IPS-15b (cell line): Measurements from ENCODE around the gene WIPI1.
"Not testable (repeated sequence)": the region's sequence is repeated elsewhere in the genome, so short reads cannot be mapped to it uniquely, and the experiment has no call there.

Experiments
- H3K27me3 ChIP-seq: one replicate; pipeline ENCODE4 v1.6.1; 2013; ENCODE audit warnings: low read length; ENCODE audit not compliant: control insufficient read depth, insufficient read depth
- H3K36me3 ChIP-seq: one replicate; pipeline ENCODE4 v1.6.1; 2013; ENCODE audit warnings: low read length; ENCODE audit not compliant: control insufficient read depth, insufficient read depth
- H3K4me1 ChIP-seq: one replicate; pipeline ENCODE4 v1.6.1; 2013; ENCODE audit warnings: mild to moderate bottlenecking, low read length; ENCODE audit not compliant: control insufficient read depth, insufficient read depth
- H3K4me3 ChIP-seq: one replicate; pipeline ENCODE4 v1.5.1; 2013; ENCODE audit warnings: low read depth, low read length
- H3K9ac ChIP-seq: one replicate; pipeline ENCODE4 v1.6.1; 2013; ENCODE audit warnings: low read depth, mild to moderate bottlenecking, low read length
- H3K9me3 ChIP-seq: one replicate; pipeline ENCODE4 v1.6.1; 2013; ENCODE audit warnings: mild to moderate bottlenecking, low read length; ENCODE audit not compliant: control insufficient read depth, insufficient read depth

The WIPI1 gene

GRCh38 chr17:68457168-68457538 lies at the start of gene WIPI1:
Gene WIPI1, minus strand, starts transcription at chr17:68457496. Its CDS starts 75 bp downstream, at chr17:68457421.
- Histone ChIP-seq H3K27me3 (peaks cover 17% of the 10 kb centered on the region), H3K4me3 (peak within 1 kb of the TSS; percentile 57), H3K9me3 (no peaks in the 10 kb centered on the region), H3K4me1 (peaks cover 8% of the 10 kb centered on the region), H3K9ac (peak within 1 kb of the TSS; percentile 51), H3K36me3 (no peaks in the 10 kb centered on the region)

GRCh38 chr17:68505951-68506350 lies 48.7 kb upstream of the WIPI1 start:
- Histone ChIP-seq H3K4me1 (no peaks in the 10 kb centered on the region), H3K4me3 (no peak overlapping the region), H3K36me3 (no peaks in the 10 kb centered on the region), H3K27me3 (no peaks in the 10 kb centered on the region), H3K9ac (no peak overlapping the region), H3K9me3 (no peaks in the 10 kb centered on the region)

GRCh38 chr17:68501074-68501473 lies 43.8 kb upstream of the WIPI1 start:
- H3K9me3 ChIP-seq, result no peaks in the 10 kb centered on the region
- no peaks in the 10 kb centered on the region for H3K36me3 ChIP-seq
- no peak overlapping the region for H3K4me3 ChIP-seq
- no peaks in the 10 kb centered on the region for H3K4me1 ChIP-seq
- H3K27me3 ChIP-seq, result no peaks in the 10 kb centered on the region
- H3K9ac ChIP-seq, result no peak overlapping the region

GRCh38 chr17:68499587-68499986 lies 42.3 kb upstream of the WIPI1 start:
- H3K9me3 ChIP-seq, result no peaks in the 10 kb centered on the region
- H3K9ac ChIP-seq, result no peak overlapping the region
- H3K4me1 ChIP-seq, result no peaks in the 10 kb centered on the region
- H3K4me3 ChIP-seq, result no peak overlapping the region
- H3K36me3 ChIP-seq, result no peaks in the 10 kb centered on the region
- H3K27me3 ChIP-seq, result no peaks in the 10 kb centered on the region

GRCh38 chr17:68498479-68499326 lies 41.4 kb upstream of the WIPI1 start:
- Histone ChIP-seq H3K9me3 (no peaks in the 10 kb centered on the region), H3K4me3 (no peak overlapping the region), H3K9ac (no peak overlapping the region), H3K27me3 (no peaks in the 10 kb centered on the region), H3K36me3 (no peaks in the 10 kb centered on the region), H3K4me1 (no peaks in the 10 kb centered on the region)

GRCh38 chr17:68497885-68498319 lies 40.6 kb upstream of the WIPI1 start:
- H3K9me3 ChIP-seq, result no peaks in the 10 kb centered on the region
- H3K27me3 ChIP-seq, result no peaks in the 10 kb centered on the region
- no peak overlapping the region for H3K9ac ChIP-seq
- no peaks in the 10 kb centered on the region for H3K36me3 ChIP-seq
- H3K4me3 ChIP-seq, result no peak overlapping the region
- no peaks in the 10 kb centered on the region for H3K4me1 ChIP-seq

- no peaks in the 10 kb centered on the region for H3K4me1 ChIP-seq
Observed at GRCh38 chr17:68495081-68495480, 37.8 kb upstream of the WIPI1 start.

GRCh38 chr17:68492394-68493054 lies 35.2 kb upstream of the WIPI1 start:
- not testable (repeated sequence) for H3K4me3 ChIP-seq, H3K4me1 ChIP-seq, H3K36me3 ChIP-seq, H3K27me3 ChIP-seq, H3K9ac ChIP-seq, H3K9me3 ChIP-seq

More at GRCh38 chr17:68495081-68495480, 37.8 kb upstream of the WIPI1 start:
- Histone ChIP-seq H3K4me3 (no peak overlapping the region), H3K9ac (no peak overlapping the region), H3K9me3 (no peaks in the 10 kb centered on the region), H3K36me3 (no peaks in the 10 kb centered on the region), H3K27me3 (no peaks in the 10 kb centered on the region)

GRCh38 chr17:68491381-68492231 lies 34.3 kb upstream of the WIPI1 start:
- no peak overlapping the region for H3K4me3 ChIP-seq
- H3K27me3 ChIP-seq, result no peaks in the 10 kb centered on the region
- H3K4me1 ChIP-seq, result no peaks in the 10 kb centered on the region
- no peaks in the 10 kb centered on the region for H3K9me3 ChIP-seq
- H3K9ac ChIP-seq, result no peak overlapping the region
- H3K36me3 ChIP-seq, result no peaks in the 10 kb centered on the region

- Histone ChIP-seq H3K9me3 (no peaks in the 10 kb centered on the region), H3K4me1 (no peaks in the 10 kb centered on the region), H3K27me3 (no peaks in the 10 kb centered on the region), H3K9ac (no peak overlapping the region), H3K4me3 (no peak overlapping the region), H3K36me3 (no peaks in the 10 kb centered on the region)
Observed at GRCh38 chr17:68489919-68490318, 32.6 kb upstream of the WIPI1 start.

GRCh38 chr17:68484458-68484857 lies 27.2 kb upstream of the WIPI1 start:
- H3K4me1 ChIP-seq, result no peaks in the 10 kb centered on the region
- no peaks in the 10 kb centered on the region for H3K9me3 ChIP-seq
- no peaks in the 10 kb centered on the region for H3K36me3 ChIP-seq
- no peak overlapping the region for H3K4me3 ChIP-seq
- no peaks in the 10 kb centered on the region for H3K27me3 ChIP-seq
- no peak overlapping the region for H3K9ac ChIP-seq
